ENCODE results near the gene ZMAT3. TPM values are rescaled to one million over a fixed set of nuclear protein-coding genes. Genes with fewer than 3 reads are reported as not detected.

ZMAT3 gene
- total RNA-seq, 1 donor from 2014 or later: 5.2 TPM

DNA sequence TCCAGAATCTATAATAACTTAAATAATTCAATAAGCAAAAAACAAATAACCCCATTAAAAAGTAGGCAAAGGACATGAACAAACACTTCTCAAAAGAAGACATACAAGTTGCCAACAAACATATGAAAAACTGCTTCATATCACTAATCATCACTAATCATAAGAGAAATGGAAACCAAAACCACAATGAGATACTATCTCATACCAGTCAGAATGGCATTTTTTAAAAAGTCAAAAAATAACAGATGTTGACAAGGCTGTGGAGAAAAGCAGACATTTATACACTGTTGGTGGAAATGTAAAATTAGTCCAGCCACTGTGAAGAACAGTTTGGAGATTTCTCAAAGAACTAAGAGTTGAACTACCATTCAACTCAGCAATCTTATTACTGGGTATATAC lies 19.5 kb upstream of the ZMAT3 start:
- Histone ChIP-seq H3K9ac (ENCODE audit: low read depth in 1 of 3, low read length in 3 of 3) (no peak overlapping the region), H3K4me1 (ENCODE audit: control insufficient read depth in 3 of 3, insufficient read depth in 3 of 3, low read length in 3 of 3) (no peaks in the 10 kb centered on the region), H3K4me3 (ENCODE audit: low read length in 3 of 3) (no peak overlapping the region), H3K9me3 (ENCODE audit: control insufficient read depth in 3 of 3, low read length in 3 of 3) (no peaks in the 10 kb centered on the region), H3K27ac (ENCODE audit: low read depth, low read length) (no peak overlapping the region), H3K27me3 (ENCODE audit: control insufficient read depth in 3 of 3, insufficient read depth in 3 of 3, low read length in 3 of 3) (no peaks in the 10 kb centered on the region), H3K36me3 (ENCODE audit: control insufficient read depth in 3 of 3, insufficient read depth in 3 of 3, low read length in 3 of 3) (no peaks in the 10 kb centered on the region)

DNA sequence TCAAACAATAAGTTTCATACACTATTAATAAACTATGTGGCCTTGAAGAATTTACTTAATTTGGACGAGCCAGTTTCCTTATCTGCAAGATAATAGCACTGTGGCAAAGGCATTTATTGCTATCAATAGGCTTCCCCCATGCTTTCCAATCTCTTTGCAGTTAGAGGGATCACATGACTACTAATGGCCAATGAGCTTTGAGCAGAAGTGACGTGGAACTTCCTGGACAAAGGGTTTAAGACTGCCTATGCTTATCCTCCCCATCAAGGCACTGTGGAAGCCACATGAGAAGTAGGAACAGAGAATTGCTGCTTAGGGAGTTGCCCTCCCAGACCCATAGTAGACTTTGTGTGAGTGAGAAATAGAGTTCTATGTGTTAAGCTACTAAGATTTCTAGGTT lies 16.7 kb upstream of the ZMAT3 start:
- Histone ChIP-seq H3K4me3 (ENCODE audit: low read length in 3 of 3) (no peak overlapping the region), H3K36me3 (ENCODE audit: control insufficient read depth in 3 of 3, insufficient read depth in 3 of 3, low read length in 3 of 3) (no peaks in the 10 kb centered on the region), H3K27ac (ENCODE audit: low read depth, low read length) (no peak overlapping the region), H3K27me3 (ENCODE audit: control insufficient read depth in 3 of 3, insufficient read depth in 3 of 3, low read length in 3 of 3) (no peaks in the 10 kb centered on the region), H3K9me3 (ENCODE audit: control insufficient read depth in 3 of 3, low read length in 3 of 3) (no peaks in the 10 kb centered on the region), H3K9ac (ENCODE audit: low read depth in 1 of 3, low read length in 3 of 3) (no peak overlapping the region), H3K4me1 (ENCODE audit: control insufficient read depth in 3 of 3, insufficient read depth in 3 of 3, low read length in 3 of 3) (no peaks in the 10 kb centered on the region)

DNA sequence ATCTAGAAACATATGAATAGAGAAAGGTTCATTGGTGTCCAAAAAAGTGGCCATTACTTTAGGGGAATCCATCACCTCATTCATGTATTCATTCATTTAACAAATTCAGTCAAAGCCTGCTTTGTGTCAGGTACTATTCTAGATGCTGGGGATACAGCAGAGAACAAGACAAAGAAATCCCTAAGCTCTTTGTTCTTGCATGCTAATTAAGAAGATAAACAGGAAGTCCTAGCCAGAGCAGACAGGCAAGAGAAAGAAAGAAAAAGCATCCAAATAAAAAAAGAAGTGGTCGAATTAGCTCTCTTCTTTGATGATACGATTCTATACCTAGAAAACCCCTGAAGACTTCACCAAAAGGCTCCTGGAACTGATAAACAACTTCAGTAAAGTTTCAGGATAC lies 12.4 kb upstream of the ZMAT3 start:
- Histone ChIP-seq H3K27me3 (ENCODE audit: control insufficient read depth in 3 of 3, insufficient read depth in 3 of 3, low read length in 3 of 3) (no peaks in the 10 kb centered on the region), H3K36me3 (ENCODE audit: control insufficient read depth in 3 of 3, insufficient read depth in 3 of 3, low read length in 3 of 3) (no peaks in the 10 kb centered on the region), H3K9ac (ENCODE audit: low read depth in 1 of 3, low read length in 3 of 3) (no peak overlapping the region), H3K27ac (ENCODE audit: low read depth, low read length) (no peak overlapping the region), H3K4me3 (ENCODE audit: low read length in 3 of 3) (no peak overlapping the region), H3K9me3 (ENCODE audit: control insufficient read depth in 3 of 3, low read length in 3 of 3) (no peaks in the 10 kb centered on the region), H3K4me1 (ENCODE audit: control insufficient read depth in 3 of 3, insufficient read depth in 3 of 3, low read length in 3 of 3) (no peaks in the 10 kb centered on the region)

DNA sequence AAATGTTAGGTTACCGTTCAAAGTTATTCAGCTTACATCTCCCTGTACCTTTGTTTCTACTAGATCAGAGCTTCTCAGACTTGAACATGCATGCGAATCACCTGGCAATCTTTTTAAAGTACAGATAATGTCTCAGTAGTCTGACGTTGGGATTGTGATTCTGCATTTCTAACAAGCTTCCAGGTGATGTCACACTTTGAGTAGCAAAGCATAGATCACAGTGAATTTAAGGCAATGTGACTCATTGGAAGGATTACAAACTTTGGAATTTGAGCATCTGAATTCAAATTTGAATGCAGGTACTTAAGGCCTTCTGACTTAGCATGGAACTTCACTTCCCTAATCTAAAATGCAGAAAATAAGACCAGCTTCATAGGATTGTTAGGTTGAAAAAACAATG lies 10.8 kb upstream of the ZMAT3 start:
- Histone ChIP-seq H3K27me3 (ENCODE audit: control insufficient read depth in 3 of 3, insufficient read depth in 3 of 3, low read length in 3 of 3) (no peaks in the 10 kb centered on the region), H3K36me3 (ENCODE audit: control insufficient read depth in 3 of 3, insufficient read depth in 3 of 3, low read length in 3 of 3) (no peaks in the 10 kb centered on the region), H3K4me1 (ENCODE audit: control insufficient read depth in 3 of 3, insufficient read depth in 3 of 3, low read length in 3 of 3) (no peaks in the 10 kb centered on the region), H3K9me3 (ENCODE audit: control insufficient read depth in 3 of 3, low read length in 3 of 3) (no peaks in the 10 kb centered on the region), H3K4me3 (ENCODE audit: low read length in 3 of 3) (no peak overlapping the region), H3K9ac (ENCODE audit: low read depth in 1 of 3, low read length in 3 of 3) (no peak overlapping the region), H3K27ac (ENCODE audit: low read depth, low read length) (no peak overlapping the region)

DNA sequence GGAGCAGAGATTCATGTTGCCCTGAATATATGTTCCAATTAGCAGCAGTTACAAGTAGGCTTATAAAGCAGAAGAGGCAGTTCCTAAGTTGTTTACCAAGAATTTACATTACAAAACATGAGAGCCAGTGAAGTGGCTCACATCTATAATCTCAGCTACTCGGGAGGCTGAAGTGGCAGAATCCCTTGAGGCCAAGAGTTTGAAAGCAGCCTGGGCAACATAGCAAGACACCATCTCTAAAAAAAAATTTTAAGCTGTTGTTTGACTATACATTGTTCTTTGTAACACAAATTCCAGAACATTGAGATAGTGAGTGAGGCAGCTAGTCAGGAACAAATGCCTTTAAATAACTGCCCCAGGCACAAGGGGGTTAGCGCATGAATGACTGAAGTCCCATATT lies 10.3 kb upstream of the ZMAT3 start:
- Histone ChIP-seq H3K4me3 (ENCODE audit: low read length in 3 of 3) (no peak overlapping the region), H3K27ac (ENCODE audit: low read depth, low read length) (no peak overlapping the region), H3K4me1 (ENCODE audit: control insufficient read depth in 3 of 3, insufficient read depth in 3 of 3, low read length in 3 of 3) (no peaks in the 10 kb centered on the region), H3K36me3 (ENCODE audit: control insufficient read depth in 3 of 3, insufficient read depth in 3 of 3, low read length in 3 of 3) (no peaks in the 10 kb centered on the region), H3K27me3 (ENCODE audit: control insufficient read depth in 3 of 3, insufficient read depth in 3 of 3, low read length in 3 of 3) (no peaks in the 10 kb centered on the region), H3K9ac (ENCODE audit: low read depth in 1 of 3, low read length in 3 of 3) (no peak overlapping the region), H3K9me3 (ENCODE audit: control insufficient read depth in 3 of 3, low read length in 3 of 3) (no peaks in the 10 kb centered on the region)

DNA sequence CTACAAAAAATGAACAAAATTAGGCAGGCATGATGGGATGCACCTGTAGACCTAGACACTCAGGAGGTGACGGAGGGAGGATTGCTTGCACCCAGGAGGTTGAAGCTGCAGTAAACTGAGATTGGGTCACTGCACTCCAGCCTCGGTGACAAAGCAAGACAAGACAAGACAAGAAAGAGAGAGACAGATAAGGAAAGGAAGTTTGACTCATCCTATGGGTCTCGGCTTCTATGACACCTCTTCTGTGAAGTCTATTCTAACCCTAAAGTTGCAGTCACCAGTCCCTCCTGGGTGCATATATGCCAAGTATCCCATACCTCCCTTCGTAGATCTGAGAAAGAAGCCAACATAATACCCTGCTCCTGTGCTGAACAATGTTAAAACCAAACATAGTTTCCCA lies 7.9 kb upstream of the ZMAT3 start:
- no peak overlapping the region for H3K27ac ChIP-seq (ENCODE audit: low read depth, low read length)
- H3K27me3 ChIP-seq (ENCODE audit: control insufficient read depth in 3 of 3, insufficient read depth in 3 of 3, low read length in 3 of 3): no peaks in the 10 kb centered on the region
- H3K9me3 ChIP-seq (ENCODE audit: control insufficient read depth in 3 of 3, low read length in 3 of 3): no peaks in the 10 kb centered on the region
- H3K4me3 ChIP-seq (ENCODE audit: low read length in 3 of 3): no peak overlapping the region
- no peaks in the 10 kb centered on the region for H3K36me3 ChIP-seq (ENCODE audit: control insufficient read depth in 3 of 3, insufficient read depth in 3 of 3, low read length in 3 of 3)
- H3K9ac ChIP-seq (ENCODE audit: low read depth in 1 of 3, low read length in 3 of 3): no peak overlapping the region
- no peaks in the 10 kb centered on the region for H3K4me1 ChIP-seq (ENCODE audit: control insufficient read depth in 3 of 3, insufficient read depth in 3 of 3, low read length in 3 of 3)

DNA sequence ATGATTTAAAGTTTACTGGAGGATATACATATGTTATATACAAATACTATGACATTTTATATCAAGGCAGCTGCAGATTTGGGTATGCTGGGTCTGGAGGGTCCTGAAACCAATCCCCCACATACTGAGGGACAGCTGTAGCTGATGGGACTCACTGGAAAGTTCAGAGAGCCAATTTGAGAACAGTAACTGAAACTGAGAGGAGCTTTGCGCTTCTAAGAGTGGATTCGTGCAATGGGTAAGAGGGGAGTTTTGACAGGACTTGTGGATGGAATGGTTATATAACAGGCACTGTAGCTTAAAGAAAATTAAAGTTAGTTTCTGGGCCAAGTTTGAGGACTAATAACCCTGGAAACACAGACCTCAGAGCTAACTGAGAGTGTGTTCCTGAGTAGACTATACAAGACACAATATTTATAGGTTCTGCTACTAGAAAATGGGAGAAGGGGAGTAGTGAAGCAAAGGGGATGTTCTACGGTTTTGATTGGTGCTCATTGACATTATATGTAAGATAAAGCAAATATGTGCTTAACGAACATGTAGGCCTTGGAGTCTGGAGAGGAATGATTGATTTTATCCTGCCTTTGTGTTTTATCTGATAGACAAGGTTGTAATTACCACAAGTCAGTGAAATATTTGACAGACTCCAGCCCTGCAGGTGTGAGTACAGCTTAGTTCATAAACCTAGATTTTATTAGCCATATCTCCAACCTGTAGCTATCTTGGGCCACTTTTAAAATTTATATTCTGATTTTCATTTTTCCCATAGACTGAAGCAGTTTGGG lies 4.8 kb upstream of the ZMAT3 start:
- Histone ChIP-seq H3K27me3 (ENCODE audit: control insufficient read depth in 3 of 3, insufficient read depth in 3 of 3, low read length in 3 of 3) (no peaks in the 10 kb centered on the region), H3K9ac (ENCODE audit: low read depth in 1 of 3, low read length in 3 of 3) (no peak overlapping the region), H3K36me3 (ENCODE audit: control insufficient read depth in 3 of 3, insufficient read depth in 3 of 3, low read length in 3 of 3) (no peaks in the 10 kb centered on the region), H3K9me3 (ENCODE audit: control insufficient read depth in 3 of 3, low read length in 3 of 3) (no peaks in the 10 kb centered on the region), H3K4me1 (ENCODE audit: control insufficient read depth in 3 of 3, insufficient read depth in 3 of 3, low read length in 3 of 3) (peaks cover 0 to 4% (median 4%) of the 10 kb centered on the region in 3 donors), H3K4me3 (ENCODE audit: low read length in 3 of 3) (no peak overlapping the region), H3K27ac (ENCODE audit: low read depth, low read length) (no peak overlapping the region)

DNA sequence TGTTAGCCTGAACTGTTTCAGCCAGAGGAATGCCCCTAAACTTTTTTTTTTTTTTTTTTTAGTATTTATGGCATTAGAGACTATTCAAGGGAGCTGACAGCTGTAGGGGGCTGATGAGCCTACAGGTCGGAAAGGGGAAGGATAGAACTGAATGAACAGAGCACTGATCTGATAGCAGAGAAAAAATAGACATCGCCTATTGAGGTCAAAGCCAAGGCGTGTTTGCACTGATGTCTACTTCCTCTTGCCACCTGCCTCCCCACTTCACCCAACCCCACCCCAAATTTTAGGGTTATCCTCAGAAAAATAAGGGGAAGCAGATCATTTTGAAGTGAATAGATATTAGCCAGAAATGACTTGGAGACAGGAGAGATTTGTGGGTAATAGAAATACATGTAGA lies 3.0 kb upstream of the ZMAT3 start:
- no peaks in the 10 kb centered on the region for H3K27me3 ChIP-seq (ENCODE audit: control insufficient read depth in 3 of 3, insufficient read depth in 3 of 3, low read length in 3 of 3)
- H3K27ac ChIP-seq (ENCODE audit: low read depth, low read length): no peak overlapping the region
- H3K36me3 ChIP-seq (ENCODE audit: control insufficient read depth in 3 of 3, insufficient read depth in 3 of 3, low read length in 3 of 3): no peaks in the 10 kb centered on the region
- no peak overlapping the region for H3K4me3 ChIP-seq (ENCODE audit: low read length in 3 of 3)
- H3K9ac ChIP-seq (ENCODE audit: low read depth in 1 of 3, low read length in 3 of 3): no peak overlapping the region
- H3K4me1 ChIP-seq (ENCODE audit: control insufficient read depth in 3 of 3, insufficient read depth in 3 of 3, low read length in 3 of 3): peaks cover 2 to 12% (median 4%) of the 10 kb centered on the region in 3 donors
- H3K9me3 ChIP-seq (ENCODE audit: control insufficient read depth in 3 of 3, low read length in 3 of 3): no peaks in the 10 kb centered on the region

DNA sequence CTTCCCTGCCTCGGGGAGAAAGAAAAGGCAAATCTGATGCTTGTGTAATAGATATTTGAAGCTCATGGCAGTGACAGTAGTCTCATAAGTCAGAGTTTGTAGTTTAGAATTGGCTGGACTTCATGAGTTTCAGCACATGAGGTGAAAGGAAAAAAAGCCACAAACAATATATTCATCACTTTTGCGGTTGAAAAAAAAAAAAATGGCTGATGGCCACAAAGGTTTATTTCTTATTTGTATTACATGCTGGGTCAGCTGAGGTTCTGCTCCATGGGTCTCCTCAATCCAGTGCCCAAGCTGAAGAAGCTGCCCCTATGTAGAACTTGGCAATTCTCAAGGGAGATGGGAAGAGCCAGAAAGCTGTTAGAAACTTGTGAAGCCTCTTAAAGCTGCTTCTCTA lies 2.2 kb upstream of the ZMAT3 start:
- Histone ChIP-seq H3K9ac (ENCODE audit: low read depth in 1 of 3, low read length in 3 of 3) (no peak overlapping the region), H3K27ac (ENCODE audit: low read depth, low read length) (no peak overlapping the region), H3K36me3 (ENCODE audit: control insufficient read depth in 3 of 3, insufficient read depth in 3 of 3, low read length in 3 of 3) (no peaks in the 10 kb centered on the region), H3K27me3 (ENCODE audit: control insufficient read depth in 3 of 3, insufficient read depth in 3 of 3, low read length in 3 of 3) (no peaks in the 10 kb centered on the region), H3K4me3 (ENCODE audit: low read length in 3 of 3) (no peak overlapping the region), H3K9me3 (ENCODE audit: control insufficient read depth in 3 of 3, low read length in 3 of 3) (no peaks in the 10 kb centered on the region), H3K4me1 (ENCODE audit: control insufficient read depth in 3 of 3, insufficient read depth in 3 of 3, low read length in 3 of 3) (peaks cover 2 to 14% (median 4%) of the 10 kb centered on the region in 3 donors)

DNA sequence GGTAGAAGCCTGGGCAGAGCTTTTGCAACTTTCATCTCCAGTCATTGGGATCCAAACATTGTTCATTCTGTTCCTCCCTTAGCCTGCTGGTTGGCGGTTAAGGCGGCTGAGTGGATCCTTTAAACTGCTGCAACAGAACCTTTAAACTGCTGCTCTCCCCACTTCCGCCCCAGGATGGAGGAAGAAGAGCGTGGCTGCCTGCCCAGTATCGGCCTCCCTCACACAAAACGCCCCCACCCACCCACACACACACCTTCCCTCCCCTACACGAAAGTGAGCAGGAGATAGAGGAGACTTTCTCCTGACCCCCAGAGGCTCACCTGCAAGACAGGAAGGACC lies 460 bp upstream of the ZMAT3 start:
- H3K4me1 ChIP-seq (ENCODE audit: control insufficient read depth in 3 of 3, insufficient read depth in 3 of 3, low read length in 3 of 3): peaks cover 2 to 15% (median 4%) of the 10 kb centered on the region in 3 donors

More for the DNA sequence above, 460 bp upstream of the ZMAT3 start:
- H3K4me3 ChIP-seq (ENCODE audit: low read length in 3 of 3): peak overlapping the region; percentile 92 to 95 (median 94)
- H3K36me3 ChIP-seq (ENCODE audit: control insufficient read depth in 3 of 3, insufficient read depth in 3 of 3, low read length in 3 of 3): peaks cover 2 to 5% (median 5%) of the 10 kb centered on the region in 3 donors
- no peaks in the 10 kb centered on the region for H3K27me3 ChIP-seq (ENCODE audit: control insufficient read depth in 3 of 3, insufficient read depth in 3 of 3, low read length in 3 of 3)
- no peaks in the 10 kb centered on the region for H3K9me3 ChIP-seq (ENCODE audit: control insufficient read depth in 3 of 3, low read length in 3 of 3)
- H3K27ac ChIP-seq (ENCODE audit: low read depth, low read length): peak overlapping the region; percentile 80
- peak overlapping the region; percentile 68 to 82 (median 81) for H3K9ac ChIP-seq (ENCODE audit: low read depth in 1 of 3, low read length in 3 of 3)
